Measurements from ENCODE around the gene ASS1.

DNA sequence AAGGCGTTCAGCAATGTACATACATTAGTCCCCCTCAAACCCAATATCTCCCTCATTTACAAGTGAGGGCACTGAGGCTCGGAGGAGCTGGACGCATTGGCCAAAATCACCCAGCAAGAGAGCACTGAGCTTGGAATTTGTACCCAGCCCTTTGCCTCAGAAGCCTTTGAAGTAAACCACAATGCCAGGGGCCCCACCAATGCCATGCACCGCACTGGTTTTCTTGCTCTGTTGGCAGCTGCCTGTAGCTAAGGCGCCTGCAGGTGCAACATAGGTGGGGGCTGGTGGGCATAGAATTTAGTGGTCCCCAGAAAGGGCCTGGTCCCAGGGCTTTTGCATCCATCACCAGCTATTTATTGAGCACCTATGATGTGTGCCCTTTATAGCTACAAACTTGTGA lies 97.3 kb downstream of the ASS1 start:
- TF ChIP-seq, protein P1, sequence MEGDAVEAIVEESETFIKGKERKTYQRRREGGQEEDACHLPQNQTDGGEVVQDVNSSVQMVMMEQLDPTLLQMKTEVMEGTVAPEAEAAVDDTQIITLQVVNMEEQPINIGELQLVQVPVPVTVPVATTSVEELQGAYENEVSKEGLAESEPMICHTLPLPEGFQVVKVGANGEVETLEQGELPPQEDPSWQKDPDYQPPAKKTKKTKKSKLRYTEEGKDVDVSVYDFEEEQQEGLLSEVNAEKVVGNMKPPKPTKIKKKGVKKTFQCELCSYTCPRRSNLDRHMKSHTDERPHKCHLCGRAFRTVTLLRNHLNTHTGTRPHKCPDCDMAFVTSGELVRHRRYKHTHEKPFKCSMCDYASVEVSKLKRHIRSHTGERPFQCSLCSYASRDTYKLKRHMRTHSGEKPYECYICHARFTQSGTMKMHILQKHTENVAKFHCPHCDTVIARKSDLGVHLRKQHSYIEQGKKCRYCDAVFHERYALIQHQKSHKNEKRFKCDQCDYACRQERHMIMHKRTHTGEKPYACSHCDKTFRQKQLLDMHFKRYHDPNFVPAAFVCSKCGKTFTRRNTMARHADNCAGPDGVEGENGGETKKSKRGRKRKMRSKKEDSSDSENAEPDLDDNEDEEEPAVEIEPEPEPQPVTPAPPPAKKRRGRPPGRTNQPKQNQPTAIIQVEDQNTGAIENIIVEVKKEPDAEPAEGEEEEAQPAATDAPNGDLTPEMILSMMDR (IDR thresholded peaks at IDR 0.05; ENCODE audit: insufficient read depth, low read length, poor library complexity, severe bottlenecking) = no peak
- TF ChIP-seq EZH2phosphoT487 (conservative IDR thresholded peaks at IDR 0.05; ENCODE audit: low read length) = no peak

Data from SU-DHL-6 (cell line).